DOHH2 (cell line): ENCODE data around the gene SS18L1.

Source experiments
- EZH2phosphoT487 ChIP-seq: fragments of 200-600 bp; sonication (generic); IDR thresholded peaks from 2 replicates; pipeline ENCODE4 v1.6.1; 2017; ENCODE audit warnings: borderline replicate concordance, mild to moderate bottlenecking, antibody characterized with exemption, low read length, moderate library complexity, mixed read lengths
- TF ChIP-seq, protein P1 (sequence below): fragments of 200-600 bp; sonication (generic); IDR thresholded peaks from one replicate; pipeline ENCODE4 v1.5.1; 2014; ENCODE audit warnings: antibody characterized with exemption, mild to moderate bottlenecking, low read depth, low read length; ENCODE audit not compliant: poor library complexity, severe bottlenecking

DNA sequence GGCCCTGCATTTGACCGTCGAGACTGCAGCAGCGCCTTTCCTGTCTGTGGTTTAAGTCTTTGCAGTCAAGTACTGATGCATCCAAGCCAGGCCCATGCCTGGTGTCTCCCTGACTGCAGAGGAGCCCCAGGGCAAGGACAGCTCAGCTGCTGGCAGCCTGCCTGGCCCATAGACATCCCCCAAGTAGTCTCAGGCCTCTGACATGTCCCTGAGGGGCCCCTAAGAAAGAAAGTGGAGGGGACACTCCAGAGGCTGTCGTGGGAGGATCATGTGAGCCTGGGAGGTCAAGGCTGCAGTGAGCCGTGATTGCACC is 58.5 kb downstream of the SS18L1 start:
- TF ChIP-seq, protein P1, sequence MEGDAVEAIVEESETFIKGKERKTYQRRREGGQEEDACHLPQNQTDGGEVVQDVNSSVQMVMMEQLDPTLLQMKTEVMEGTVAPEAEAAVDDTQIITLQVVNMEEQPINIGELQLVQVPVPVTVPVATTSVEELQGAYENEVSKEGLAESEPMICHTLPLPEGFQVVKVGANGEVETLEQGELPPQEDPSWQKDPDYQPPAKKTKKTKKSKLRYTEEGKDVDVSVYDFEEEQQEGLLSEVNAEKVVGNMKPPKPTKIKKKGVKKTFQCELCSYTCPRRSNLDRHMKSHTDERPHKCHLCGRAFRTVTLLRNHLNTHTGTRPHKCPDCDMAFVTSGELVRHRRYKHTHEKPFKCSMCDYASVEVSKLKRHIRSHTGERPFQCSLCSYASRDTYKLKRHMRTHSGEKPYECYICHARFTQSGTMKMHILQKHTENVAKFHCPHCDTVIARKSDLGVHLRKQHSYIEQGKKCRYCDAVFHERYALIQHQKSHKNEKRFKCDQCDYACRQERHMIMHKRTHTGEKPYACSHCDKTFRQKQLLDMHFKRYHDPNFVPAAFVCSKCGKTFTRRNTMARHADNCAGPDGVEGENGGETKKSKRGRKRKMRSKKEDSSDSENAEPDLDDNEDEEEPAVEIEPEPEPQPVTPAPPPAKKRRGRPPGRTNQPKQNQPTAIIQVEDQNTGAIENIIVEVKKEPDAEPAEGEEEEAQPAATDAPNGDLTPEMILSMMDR: no peak
- TF ChIP-seq EZH2phosphoT487: no peak
